ENCODE measurements around the gene ABCC6.
"Not testable (repeated sequence)": the region's sequence is repeated elsewhere in the genome, so short reads cannot be mapped to it uniquely, and the experiment has no call there.

ABCC6 gene

DNA sequence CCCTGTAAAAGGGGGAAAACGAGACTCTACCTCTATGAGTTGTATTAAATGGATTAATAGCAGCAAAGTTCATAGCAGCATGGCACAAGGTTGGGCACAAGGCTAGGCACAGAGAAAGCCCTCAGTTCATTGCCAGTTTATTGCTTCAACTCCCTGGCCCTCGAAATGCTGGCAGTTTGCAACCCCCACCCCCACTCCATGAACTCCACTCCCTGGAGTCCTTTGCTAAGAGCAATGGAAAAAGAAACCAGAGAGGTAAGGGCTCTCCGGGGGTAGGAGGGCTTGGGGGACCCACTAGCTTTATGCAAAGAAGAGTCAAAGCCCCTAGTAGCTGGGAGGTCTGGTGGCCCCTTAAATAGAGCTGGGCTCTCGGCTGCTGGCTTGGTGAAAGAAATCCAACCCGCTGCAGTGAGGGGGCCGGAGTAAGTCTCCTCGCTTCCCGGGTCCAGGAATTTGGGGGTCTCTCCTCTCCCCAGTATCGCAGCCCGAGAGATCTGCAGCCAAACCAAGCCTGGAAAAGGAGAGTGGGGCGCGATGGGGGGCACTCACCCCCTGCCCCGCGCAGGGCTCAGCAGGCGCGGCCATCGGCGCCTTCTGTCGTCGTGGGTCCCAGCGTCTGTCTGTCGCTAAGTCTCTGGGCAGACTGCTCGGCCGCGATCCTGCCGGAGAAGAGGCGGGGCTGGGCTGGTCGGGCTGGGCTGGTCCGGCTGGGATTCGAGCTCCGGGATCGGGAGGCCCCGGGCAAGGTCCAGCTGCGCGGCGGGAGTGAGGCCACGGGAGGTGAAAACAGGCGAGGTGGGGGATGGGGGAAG lies at the start of gene ABCC6:
TSS of gene ABCC6 (minus strand) at position 645 of the 812 bp plus-strand sequence. CDS start at position 585, 60 bp downstream.
- DNase-seq: not testable (repeated sequence)

GRCh38 chr16:16272573-16273221 lies 49.4 kb upstream of the ABCC6 start:
- DNase-seq: not testable (repeated sequence)

- not testable (repeated sequence) for DNase-seq
Measured at GRCh38 chr16:16271658-16272057, 48.4 kb upstream of the ABCC6 start.

DNA sequence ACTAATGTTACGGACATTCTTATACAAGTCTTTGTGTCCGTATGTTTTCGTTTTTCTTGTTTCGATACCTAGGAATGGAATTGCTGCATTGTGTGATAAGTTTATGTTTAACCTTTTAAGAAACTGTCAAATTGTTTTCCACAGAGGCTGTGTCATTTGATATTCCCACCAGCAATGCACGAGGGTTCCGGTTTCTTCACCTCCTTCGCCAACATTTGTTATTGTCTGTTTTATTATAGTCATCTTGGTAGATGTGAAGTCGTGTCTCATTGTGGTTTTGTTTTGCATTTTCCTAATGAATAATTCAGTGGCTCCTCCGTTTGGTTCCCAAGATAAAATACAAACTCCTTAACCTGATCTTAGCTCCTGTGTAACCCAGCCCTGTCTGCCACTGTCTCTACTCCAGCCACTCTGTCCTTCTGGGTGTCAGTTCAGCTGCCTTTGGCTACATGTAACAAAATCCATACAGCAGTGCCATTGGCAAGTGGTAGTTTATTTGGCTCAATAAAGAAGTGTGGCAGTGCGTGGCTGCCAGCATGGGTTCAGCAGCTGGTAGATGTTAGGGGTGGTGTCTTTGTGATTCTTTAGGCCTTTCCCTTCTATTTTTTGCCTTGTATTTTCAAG lies 45.0 kb upstream of the ABCC6 start:
- not testable (repeated sequence) for DNase-seq

GRCh38 chr16:16267708-16268107 lies 44.4 kb upstream of the ABCC6 start:
- not testable (repeated sequence) for DNase-seq

- not testable (repeated sequence) for DNase-seq
Measured at GRCh38 chr16:16265044-16265443, 41.8 kb upstream of the ABCC6 start.

GRCh38 chr16:16263947-16264346 lies 40.7 kb upstream of the ABCC6 start:
- DNase-seq: not testable (repeated sequence)

GRCh38 chr16:16262954-16263555 lies 39.8 kb upstream of the ABCC6 start:
- not testable (repeated sequence) for DNase-seq

DNA sequence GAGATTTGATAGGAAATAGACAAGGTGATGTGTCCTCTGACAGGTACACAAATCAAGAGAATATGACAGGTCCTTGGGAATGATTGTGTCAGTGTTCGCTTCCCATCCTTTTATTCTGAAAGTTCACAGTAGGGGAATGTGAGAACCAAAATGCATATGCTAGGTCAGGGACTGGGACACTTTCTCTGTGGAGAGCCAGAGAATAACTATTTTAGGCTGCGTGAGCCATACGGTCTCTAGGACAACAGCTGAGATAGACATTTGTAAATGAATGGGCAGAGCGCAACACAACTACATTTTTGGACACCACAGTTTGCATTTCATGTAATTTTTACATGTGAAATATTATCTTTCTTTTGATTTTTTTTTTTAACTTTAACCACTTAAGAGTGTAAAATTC lies 36.7 kb upstream of the ABCC6 start:
- not testable (repeated sequence) for DNase-seq

DNA sequence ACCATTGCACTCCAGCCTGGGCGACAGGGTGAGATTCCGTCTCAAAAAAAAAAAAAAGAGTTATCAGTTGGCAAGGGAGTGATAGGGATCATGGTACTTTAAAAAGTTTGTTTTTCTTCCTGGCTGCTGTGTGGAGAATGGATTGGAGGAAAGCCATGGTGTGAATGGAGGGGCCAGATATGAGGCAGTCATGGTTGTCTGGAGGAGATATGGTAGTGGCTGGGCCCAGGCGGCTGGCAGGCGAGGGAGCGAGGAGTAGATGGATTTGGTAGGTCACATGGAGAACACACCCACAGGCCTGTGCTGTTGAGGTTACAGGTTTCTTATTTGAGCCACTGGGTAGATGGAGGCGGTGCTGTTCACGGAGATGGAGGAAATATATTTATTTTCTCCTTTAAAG lies 35.5 kb upstream of the ABCC6 start:
- DNase-seq: not testable (repeated sequence)

GRCh38 chr16:16257301-16257923 lies 34.1 kb upstream of the ABCC6 start:
- DNase-seq: not testable (repeated sequence)

DNA sequence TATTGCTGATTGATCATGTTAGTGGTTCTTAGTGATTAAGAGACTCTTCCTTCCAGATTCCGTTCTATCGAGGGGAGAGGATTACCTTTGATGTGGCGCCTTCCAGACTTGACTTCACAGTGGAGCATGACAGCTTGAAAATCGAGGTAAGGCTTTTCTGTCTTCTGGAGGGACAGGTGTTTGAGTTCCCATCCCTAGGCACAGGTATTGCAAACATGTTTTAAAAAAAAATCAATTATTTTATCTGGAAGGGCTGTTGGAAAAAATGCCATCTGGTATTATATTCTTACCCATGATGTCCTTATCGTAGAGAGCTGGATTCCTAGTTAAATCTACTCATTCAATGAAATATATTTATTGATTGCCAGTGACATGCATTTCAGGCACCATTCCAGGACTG lies 29.1 kb upstream of the ABCC6 start:
- DNase-seq: not testable (repeated sequence)

- DNase-seq: not testable (repeated sequence)
Measured at GRCh38 chr16:16249621-16250330, 26.5 kb upstream of the ABCC6 start.

DNA sequence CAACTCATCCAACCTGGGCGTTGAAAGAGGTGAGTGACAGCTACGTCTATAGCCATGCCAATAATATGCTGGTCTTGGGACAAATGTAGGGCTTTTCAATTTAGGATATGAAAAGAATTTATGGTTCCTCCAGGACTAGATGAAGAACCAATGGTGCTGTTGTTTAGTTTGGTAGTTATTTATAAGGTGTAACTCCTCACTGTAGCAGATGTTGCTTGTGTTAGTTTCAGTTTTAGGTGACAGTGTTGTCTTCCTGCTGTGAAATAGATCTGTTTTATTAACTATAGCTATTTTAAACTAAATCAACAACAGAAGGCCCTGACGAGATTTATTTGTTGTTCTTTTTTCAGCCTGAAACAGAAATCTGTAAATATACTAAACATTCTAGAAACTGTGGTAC lies 24.1 kb upstream of the ABCC6 start:
- not testable (repeated sequence) for DNase-seq

- not testable (repeated sequence) for DNase-seq
Measured at GRCh38 chr16:16246578-16247262, 23.4 kb upstream of the ABCC6 start.

- not testable (repeated sequence) for DNase-seq
Measured at GRCh38 chr16:16243886-16244285, 20.6 kb upstream of the ABCC6 start.

- DNase-seq: peak; percentile 9
Measured at GRCh38 chr16:16240667-16241066, 17.4 kb upstream of the ABCC6 start.

DNA sequence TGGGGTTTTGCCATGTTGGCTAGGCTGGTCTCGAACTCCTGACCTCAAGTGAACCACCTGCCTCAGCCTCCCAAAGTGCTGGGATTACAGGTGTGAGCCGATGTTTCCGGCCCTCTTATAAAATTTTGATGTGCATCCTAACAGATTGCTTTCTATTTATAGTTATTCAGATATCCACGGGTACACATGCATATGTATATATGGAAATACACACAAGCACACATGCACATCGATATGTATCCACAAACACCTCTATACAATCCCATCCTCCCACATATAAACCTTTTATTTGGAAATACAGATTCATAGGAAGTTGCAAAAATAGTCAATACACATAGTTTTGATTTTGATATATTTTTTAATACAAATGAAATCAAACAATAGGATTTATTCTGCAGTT lies 14.4 kb upstream of the ABCC6 start:
- DNase-seq: not testable (repeated sequence)

DNA sequence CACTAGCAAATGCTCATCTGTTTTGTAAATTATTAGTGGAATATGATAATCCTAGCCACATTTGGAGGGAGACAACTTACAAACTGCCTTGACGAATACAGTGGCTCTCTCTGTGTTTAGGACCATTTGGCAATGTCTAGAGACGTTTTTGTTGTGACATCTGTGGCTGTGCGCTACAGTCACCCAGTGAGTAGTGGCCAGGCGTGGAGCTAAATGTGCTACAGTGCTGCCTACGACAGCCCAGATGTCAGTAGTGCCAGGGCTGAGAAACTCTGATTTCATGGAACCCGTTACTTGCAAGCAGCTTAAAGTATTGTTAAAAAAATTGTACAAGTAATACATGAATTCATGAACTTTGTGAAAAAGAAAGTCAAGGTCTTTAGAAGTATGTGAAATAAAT lies 13.8 kb upstream of the ABCC6 start:
- not testable (repeated sequence) for DNase-seq

DNA sequence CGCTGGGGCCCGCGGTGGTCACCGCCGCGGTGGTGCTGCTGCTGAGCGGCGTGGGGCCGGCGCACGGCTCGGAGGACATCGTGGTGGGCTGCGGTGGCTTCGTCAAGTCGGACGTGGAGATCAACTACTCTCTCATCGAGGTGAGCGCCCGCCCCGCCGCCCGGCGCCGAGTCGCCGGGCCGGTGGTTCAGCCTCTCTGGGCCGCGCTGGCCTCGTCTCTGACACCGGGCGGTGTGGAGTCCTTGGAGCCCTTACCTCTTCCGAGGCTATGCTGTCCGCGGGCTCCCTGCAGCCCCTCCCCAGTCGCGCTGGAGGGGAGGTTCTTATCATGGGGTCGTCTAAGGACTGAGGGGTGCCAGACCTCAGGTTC lies 9.4 kb upstream of the ABCC6 start:
- not testable (repeated sequence) for DNase-seq

- not testable (repeated sequence) for DNase-seq
Measured at GRCh38 chr16:16223662-16224241, 458 bp upstream of the ABCC6 start.

All from right hindlimb (tissue), 1 donor.